ENCODE data around the gene SULT1A2.
A peak's percentile ranks its signal among the peaks of the same experiment; 100 is the strongest.
"Not testable (repeated sequence)": the region's sequence is repeated elsewhere in the genome, so short reads cannot be mapped to it uniquely, and the experiment has no call there.

Gene SULT1A2

DNA sequence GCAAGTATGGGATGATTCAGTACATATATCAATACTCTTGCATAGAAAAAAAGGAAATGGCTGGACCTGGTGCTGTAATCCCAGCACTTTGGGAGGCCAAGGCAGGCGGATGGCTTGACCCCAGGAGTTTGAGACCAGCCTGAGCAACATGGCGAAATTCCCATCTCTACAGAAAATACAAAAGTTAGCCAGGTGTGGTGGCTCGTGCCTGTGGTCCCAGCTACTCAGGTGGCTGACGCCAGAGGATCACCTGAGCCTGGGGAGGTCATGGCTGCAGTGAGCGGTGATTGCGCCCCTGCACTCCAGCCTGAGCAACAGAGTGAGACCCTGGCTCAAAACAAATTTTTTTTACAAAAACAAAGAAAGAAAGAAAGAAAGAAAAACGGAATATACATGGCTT, 50.2 kb downstream of the SULT1A2 start:
- Mint-ChIP-seq H3K4me1 (ENCODE audit: low read depth) (peaks cover 23% of the 10 kb centered on the region), H3K36me3 (ENCODE audit: low read depth) (no peaks in the 10 kb centered on the region), H3K27ac (no peak overlapping the region), H3K27me3 (peaks cover 9% of the 10 kb centered on the region), H3K9me3 (no peaks in the 10 kb centered on the region), H3K4me3 (no peak overlapping the region)
- intact Hi-C loops (cut with micrococcal nuclease) = no loop called here

GRCh38 chr16:28545964-28546363, 50.9 kb downstream of the SULT1A2 start:
- intact Hi-C loops (cut with micrococcal nuclease); H3K36me3 Mint-ChIP-seq (ENCODE audit: low read depth); H3K27me3 Mint-ChIP-seq; H3K4me3 Mint-ChIP-seq; H3K9me3 Mint-ChIP-seq; H3K27ac Mint-ChIP-seq: not testable (repeated sequence)
- H3K4me1 Mint-ChIP-seq (ENCODE audit: low read depth) = peaks cover 24% of the 10 kb centered on the region

DNA sequence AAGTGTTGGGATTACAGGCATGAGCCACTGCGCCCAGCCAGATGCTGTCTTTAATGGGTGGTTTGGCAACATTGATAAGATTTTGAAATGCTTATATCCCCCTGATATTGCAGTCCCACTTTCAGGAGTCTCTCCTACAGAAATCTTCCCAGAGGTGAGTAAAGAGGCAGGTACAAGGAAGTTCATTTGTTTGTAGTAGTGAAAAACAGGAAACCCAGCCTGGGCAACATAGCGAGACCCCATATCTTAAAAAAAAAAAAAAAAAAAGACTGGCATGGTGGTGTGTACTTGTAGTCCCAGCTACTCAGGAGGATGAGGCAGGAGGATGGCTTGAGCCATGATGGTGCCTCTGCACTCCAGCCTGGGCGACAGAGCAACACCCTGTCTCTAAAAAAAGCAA, 51.9 kb downstream of the SULT1A2 start:
- no peaks in the 10 kb centered on the region for H3K9me3 Mint-ChIP-seq
- intact Hi-C loops (cut with micrococcal nuclease) = no loop called here
- no peak overlapping the region for H3K4me3 Mint-ChIP-seq
- H3K4me1 Mint-ChIP-seq (ENCODE audit: low read depth) = peaks cover 24% of the 10 kb centered on the region
- no peak overlapping the region for H3K27ac Mint-ChIP-seq
- H3K27me3 Mint-ChIP-seq = peaks cover 9% of the 10 kb centered on the region
- no peaks in the 10 kb centered on the region for H3K36me3 Mint-ChIP-seq (ENCODE audit: low read depth)

- H3K9me3 Mint-ChIP-seq = no peaks in the 10 kb centered on the region
Observed at GRCh38 chr16:28543072-28543471, 53.8 kb downstream of the SULT1A2 start.

DNA sequence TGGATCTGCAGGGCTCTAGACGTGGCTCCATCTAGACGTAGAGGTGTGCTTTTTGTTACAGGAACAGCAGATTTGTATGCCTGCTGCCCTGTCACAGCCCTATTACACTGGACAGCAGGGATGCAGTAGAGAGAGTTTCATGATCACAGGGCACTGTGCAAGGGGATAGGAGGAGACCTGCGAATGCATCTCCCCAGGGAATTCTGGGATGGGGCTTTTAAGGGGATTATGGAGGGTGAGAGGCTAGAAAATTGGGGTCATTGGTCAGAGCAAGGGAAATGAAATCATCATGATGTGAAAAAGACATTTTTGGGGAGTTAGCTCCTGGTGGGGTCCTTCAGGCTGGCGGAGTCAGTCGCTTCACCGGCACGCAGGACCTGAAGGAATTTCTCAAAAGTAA, 54.2 kb downstream of the SULT1A2 start:
- Mint-ChIP-seq H3K4me3 (peak overlapping the region; percentile 58), H3K27me3 (peaks cover under 1% of the 10 kb centered on the region), H3K36me3 (ENCODE audit: low read depth) (no peaks in the 10 kb centered on the region), H3K9me3 (no peaks in the 10 kb centered on the region), H3K27ac (peak overlapping the region; percentile 90), H3K4me1 (ENCODE audit: low read depth) (peaks cover 37% of the 10 kb centered on the region)
- intact Hi-C loops (cut with micrococcal nuclease) = no loop called here

More at GRCh38 chr16:28543072-28543471, 53.8 kb downstream of the SULT1A2 start:
- H3K27me3 Mint-ChIP-seq = peaks cover 5% of the 10 kb centered on the region
- peaks cover 34% of the 10 kb centered on the region for H3K4me1 Mint-ChIP-seq (ENCODE audit: low read depth)
- intact Hi-C loops (cut with micrococcal nuclease) = no loop called here
- H3K4me3 Mint-ChIP-seq = peak overlapping the region; percentile 58
- peak overlapping the region; percentile 90 for H3K27ac Mint-ChIP-seq
- no peaks in the 10 kb centered on the region for H3K36me3 Mint-ChIP-seq (ENCODE audit: low read depth)
